ENCODE data around the gene ENOX1.

ENOX1 gene

DNA sequence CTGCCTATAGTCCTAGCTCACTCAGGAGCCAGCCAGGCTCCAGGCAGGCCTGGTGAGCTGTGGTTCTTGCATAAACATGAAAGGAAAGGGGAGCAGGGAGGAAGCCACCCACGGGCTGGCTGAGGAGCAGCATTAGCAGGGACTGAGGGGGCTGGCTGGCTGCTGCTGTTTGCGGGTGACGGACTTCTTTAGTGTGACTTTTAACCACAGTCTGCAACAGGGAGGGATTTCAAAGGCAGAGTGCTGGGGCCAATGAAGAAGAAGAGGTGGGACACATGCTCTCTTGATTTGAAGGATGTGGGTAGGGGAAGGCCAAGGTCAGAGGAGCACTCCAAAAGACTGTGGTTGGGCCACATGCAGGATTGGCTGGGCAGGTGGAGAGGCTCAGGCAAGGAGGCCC, 540.4 kb downstream of the ENOX1 start:
- no peaks in the 10 kb centered on the region for H3K9me3 ChIP-seq (ENCODE audit: insufficient read depth, low read length)
- no peaks in the 10 kb centered on the region for H3K79me2 ChIP-seq (ENCODE audit: low read length)
- H3K27ac ChIP-seq (ENCODE audit: low read length) = no peak overlapping the region
- H3K4me1 ChIP-seq (ENCODE audit: low read length) = no peaks in the 10 kb centered on the region
- no peak overlapping the region for H3K9ac ChIP-seq (ENCODE audit: low read length)
- TF ChIP-seq EZH2phosphoT487 (IDR thresholded peaks at IDR 0.05; ENCODE audit: low read depth) (no peak), CTCF (IDR thresholded peaks at IDR 0.05; ENCODE audit: low read depth, low read length) (no peak)
- H3K4me3 ChIP-seq (ENCODE audit: low read length) = no peak overlapping the region
- H4K20me1 ChIP-seq (ENCODE audit: insufficient read depth, low read length) = no peaks in the 10 kb centered on the region
- H3K27me3 ChIP-seq (ENCODE audit: low read depth, low read length) = no peaks in the 10 kb centered on the region
- no peak overlapping the region for H2AFZ ChIP-seq (ENCODE audit: low read depth, low read length)
- H3K36me3 ChIP-seq (replicated peaks; ENCODE audit: low read depth, low read length) = no peaks in the 10 kb centered on the region
- no peak overlapping the region for H3K4me2 ChIP-seq (ENCODE audit: low read length)

DNA sequence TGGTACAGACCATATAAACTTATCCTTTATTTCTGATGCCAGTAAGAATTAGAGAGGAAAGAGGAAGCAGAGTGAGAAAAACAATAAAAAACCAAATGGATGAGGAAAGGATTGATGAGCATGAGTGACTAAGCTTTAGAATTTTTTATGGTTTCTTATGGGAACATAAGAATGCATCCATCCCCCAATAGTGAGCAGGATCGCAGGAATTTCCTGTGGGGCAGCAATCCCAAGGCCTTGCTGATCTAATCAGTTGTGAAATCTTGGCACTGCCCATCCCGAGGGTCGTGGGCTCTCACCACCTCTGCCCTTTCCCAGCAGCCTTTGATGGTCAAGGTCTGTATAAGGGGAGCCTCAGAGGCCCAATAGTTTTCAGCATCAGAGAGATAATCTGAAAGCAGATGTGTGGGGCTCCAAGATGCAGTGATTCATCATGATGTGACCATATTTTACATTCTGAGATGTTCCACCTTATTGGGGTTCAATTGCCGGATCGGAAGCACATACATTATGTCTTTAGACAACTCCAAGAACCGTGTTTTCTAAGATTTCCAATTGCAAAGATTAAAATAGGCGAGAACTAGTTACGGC, 541.3 kb downstream of the ENOX1 start:
- Histone ChIP-seq H3K79me2 (ENCODE audit: low read length) (no peaks in the 10 kb centered on the region), H3K9ac (ENCODE audit: low read length) (no peak overlapping the region), H4K20me1 (ENCODE audit: insufficient read depth, low read length) (no peaks in the 10 kb centered on the region), H3K27ac (ENCODE audit: low read length) (no peak overlapping the region), H3K4me1 (ENCODE audit: low read length) (peaks cover 7% of the 10 kb centered on the region), H2AFZ (ENCODE audit: low read depth, low read length) (no peak overlapping the region), H3K4me3 (ENCODE audit: low read length) (no peak overlapping the region), H3K36me3 (replicated peaks; ENCODE audit: low read depth, low read length) (no peaks in the 10 kb centered on the region), H3K4me2 (ENCODE audit: low read length) (no peak overlapping the region), H3K27me3 (ENCODE audit: low read depth, low read length) (no peaks in the 10 kb centered on the region), H3K9me3 (ENCODE audit: insufficient read depth, low read length) (no peaks in the 10 kb centered on the region)
- TF ChIP-seq EZH2phosphoT487 (IDR thresholded peaks at IDR 0.05; ENCODE audit: low read depth) (no peak), CTCF (IDR thresholded peaks at IDR 0.05; ENCODE audit: low read depth, low read length) (no peak)

DNA sequence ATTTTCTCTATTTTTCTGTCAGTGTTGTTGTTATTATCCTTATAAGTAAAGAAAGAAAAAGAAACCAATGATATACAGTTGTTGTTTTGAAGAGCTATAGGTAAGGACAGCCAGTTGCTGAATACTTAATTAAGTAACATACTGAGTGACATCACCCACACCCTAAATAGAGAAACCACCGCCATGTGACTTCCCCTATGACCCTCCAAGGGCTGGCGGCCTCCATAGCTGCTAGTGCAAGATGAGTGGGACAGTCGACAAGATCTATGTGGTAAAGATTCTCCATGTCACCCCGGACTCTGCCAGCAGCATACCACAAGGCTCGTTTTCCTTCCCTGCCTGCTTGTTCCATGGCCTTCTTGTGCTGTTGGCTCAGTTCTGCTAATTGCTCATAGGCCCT, 542.3 kb downstream of the ENOX1 start:
- H3K9me3 ChIP-seq (ENCODE audit: insufficient read depth, low read length) = no peaks in the 10 kb centered on the region
- TF ChIP-seq CTCF (IDR thresholded peaks at IDR 0.05; ENCODE audit: low read depth, low read length) = no peak
- TF ChIP-seq EZH2phosphoT487 (IDR thresholded peaks at IDR 0.05; ENCODE audit: low read depth) = no peak

DNA sequence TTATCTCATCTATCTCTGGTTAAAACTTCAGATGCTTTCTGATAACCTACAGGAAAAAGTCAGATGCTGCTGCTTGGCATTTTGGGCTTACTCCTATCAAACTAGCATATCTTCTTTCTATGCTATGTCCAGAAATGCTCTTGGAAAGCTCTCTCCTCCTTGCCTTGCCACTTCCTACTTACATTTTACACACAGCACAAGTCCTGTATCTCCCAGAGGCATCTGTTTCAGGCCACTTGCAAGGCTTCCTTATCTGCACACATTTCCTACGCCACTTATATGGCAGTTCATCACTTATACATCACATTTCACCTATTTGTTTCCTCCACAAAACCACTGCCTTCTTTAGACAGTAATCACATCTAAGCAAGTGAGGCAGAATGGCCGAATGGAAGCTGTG, 543.1 kb downstream of the ENOX1 start:
- Histone ChIP-seq H2AFZ (ENCODE audit: low read depth, low read length) (no peak overlapping the region), H3K4me2 (ENCODE audit: low read length) (no peak overlapping the region), H3K9me3 (ENCODE audit: insufficient read depth, low read length) (no peaks in the 10 kb centered on the region), H3K4me3 (ENCODE audit: low read length) (no peak overlapping the region), H3K27me3 (ENCODE audit: low read depth, low read length) (no peaks in the 10 kb centered on the region), H3K27ac (ENCODE audit: low read length) (no peak overlapping the region), H3K4me1 (ENCODE audit: low read length) (peaks cover 16% of the 10 kb centered on the region), H3K79me2 (ENCODE audit: low read length) (no peaks in the 10 kb centered on the region), H3K36me3 (replicated peaks; ENCODE audit: low read depth, low read length) (no peaks in the 10 kb centered on the region), H4K20me1 (ENCODE audit: insufficient read depth, low read length) (no peaks in the 10 kb centered on the region), H3K9ac (ENCODE audit: low read length) (no peak overlapping the region)
- TF ChIP-seq CTCF (IDR thresholded peaks at IDR 0.05; ENCODE audit: low read depth, low read length) (no peak), EZH2phosphoT487 (IDR thresholded peaks at IDR 0.05; ENCODE audit: low read depth) (no peak)

More for the DNA sequence above, 542.3 kb downstream of the ENOX1 start:
- no peak overlapping the region for H3K4me2 ChIP-seq (ENCODE audit: low read length)
- no peaks in the 10 kb centered on the region for H3K27me3 ChIP-seq (ENCODE audit: low read depth, low read length)
- peaks cover 16% of the 10 kb centered on the region for H3K4me1 ChIP-seq (ENCODE audit: low read length)
- no peak overlapping the region for H2AFZ ChIP-seq (ENCODE audit: low read depth, low read length)
- no peaks in the 10 kb centered on the region for H3K36me3 ChIP-seq (replicated peaks; ENCODE audit: low read depth, low read length)
- H3K79me2 ChIP-seq (ENCODE audit: low read length) = no peaks in the 10 kb centered on the region
- H4K20me1 ChIP-seq (ENCODE audit: insufficient read depth, low read length) = no peaks in the 10 kb centered on the region
- H3K4me3 ChIP-seq (ENCODE audit: low read length) = no peak overlapping the region
- no peak overlapping the region for H3K9ac ChIP-seq (ENCODE audit: low read length)
- no peak overlapping the region for H3K27ac ChIP-seq (ENCODE audit: low read length)
